HG03025 (cell line): Measurements from ENCODE around the gene NCOA7.
"Not testable (repeated sequence)": the region's sequence is repeated elsewhere in the genome, so short reads cannot be mapped to it uniquely, and the experiment has no call there.

Source experiments
- ATAC-seq: cut with Tn5 transposase; IDR thresholded peaks from one replicate; pipeline ENCODE4 v1.9.1; 2021; ENCODE audit warnings: mild to moderate bottlenecking, moderate library complexity; ENCODE audit not compliant: unreplicated experiment, low FRiP score

Gene NCOA7

DNA sequence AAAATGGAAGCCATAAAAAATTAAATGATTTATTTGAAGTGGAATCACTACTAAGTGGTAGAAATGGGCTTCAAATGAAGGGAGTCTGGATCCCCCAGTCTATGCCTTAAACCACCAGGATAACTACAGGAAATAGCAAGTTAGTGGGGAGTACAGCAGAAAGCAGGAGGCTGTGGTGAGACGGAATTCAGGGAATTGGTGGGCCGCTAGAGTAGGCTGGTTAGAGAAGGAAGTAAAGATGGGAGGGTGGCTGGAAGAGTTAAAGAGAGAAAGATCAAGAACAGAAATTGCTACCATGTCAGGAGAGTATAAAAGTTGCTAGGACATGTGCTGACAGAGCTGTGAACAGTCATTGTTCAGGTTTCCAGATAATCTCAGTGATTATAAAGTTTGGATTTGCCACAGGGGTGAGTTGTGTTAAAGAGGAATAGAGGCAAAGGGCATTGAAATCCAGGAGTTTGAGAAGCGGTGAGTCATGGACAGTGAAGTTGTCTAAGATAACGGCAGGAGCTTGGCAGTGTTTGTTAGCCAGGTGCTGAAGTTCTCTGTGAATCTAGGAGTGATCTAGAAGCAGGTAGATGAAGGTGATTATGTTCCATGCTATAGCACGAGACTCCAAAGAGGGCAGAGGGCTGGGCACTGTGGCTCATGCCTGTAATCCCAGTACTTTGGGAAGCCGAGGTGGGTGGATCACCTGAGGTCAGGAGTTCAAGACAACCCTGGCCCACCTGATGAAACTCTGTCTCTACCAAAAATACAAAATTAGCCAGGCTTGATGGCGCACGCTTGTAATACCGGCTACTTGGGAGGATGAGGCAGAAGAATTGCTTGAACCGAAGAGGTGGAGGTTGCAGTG lies 152.1 kb downstream of the NCOA7 start:
- no peak for ATAC-seq

DNA sequence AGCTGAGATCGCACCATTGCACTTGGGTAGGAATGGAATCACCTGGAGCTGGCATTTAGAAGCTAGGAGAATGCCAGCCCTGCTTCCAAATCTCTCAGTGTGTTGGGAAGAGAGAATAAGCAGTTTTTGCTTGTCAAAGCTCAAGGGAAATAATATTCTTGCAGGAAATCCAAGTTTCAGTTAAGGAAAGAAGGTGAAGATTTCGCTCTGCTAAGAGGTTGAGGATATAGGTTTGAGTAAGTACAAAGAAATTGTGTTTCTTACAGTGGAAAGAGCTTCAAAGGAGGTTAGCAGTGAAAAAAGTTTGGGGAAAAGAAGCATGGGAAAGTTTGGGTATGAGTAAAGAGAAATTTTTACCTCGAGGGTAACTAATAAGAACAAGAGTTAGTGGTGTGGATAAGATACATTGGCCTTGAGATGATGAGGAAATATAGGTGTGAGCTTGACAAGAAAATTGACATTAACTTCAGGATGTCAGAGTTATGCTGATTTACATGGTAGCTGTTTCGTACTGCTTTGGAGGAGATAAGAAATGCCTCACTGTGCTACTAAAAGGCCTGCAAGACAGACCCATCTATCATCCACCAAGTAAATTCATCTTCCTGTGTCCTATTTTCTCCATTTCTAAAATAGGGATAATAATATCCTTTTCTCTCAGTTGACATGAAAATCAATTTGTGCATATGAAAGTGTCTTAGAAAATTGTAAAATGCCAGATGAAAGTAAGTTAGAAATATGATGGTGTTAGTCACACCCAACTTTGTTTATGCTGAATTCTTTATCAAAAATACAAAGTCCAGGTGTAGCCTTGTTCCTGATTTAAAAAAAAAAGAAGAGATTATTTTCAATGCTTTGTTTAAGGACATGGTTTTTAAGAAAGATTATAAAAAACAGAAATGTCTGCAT lies 153.0 kb downstream of the NCOA7 start:
- no peak for ATAC-seq

- ATAC-seq = no peak
Observed at GRCh38 chr6:125944434-125944816, 153.7 kb downstream of the NCOA7 start.

- ATAC-seq = no peak
Observed at GRCh38 chr6:125944896-125945295, 154.1 kb downstream of the NCOA7 start.

DNA sequence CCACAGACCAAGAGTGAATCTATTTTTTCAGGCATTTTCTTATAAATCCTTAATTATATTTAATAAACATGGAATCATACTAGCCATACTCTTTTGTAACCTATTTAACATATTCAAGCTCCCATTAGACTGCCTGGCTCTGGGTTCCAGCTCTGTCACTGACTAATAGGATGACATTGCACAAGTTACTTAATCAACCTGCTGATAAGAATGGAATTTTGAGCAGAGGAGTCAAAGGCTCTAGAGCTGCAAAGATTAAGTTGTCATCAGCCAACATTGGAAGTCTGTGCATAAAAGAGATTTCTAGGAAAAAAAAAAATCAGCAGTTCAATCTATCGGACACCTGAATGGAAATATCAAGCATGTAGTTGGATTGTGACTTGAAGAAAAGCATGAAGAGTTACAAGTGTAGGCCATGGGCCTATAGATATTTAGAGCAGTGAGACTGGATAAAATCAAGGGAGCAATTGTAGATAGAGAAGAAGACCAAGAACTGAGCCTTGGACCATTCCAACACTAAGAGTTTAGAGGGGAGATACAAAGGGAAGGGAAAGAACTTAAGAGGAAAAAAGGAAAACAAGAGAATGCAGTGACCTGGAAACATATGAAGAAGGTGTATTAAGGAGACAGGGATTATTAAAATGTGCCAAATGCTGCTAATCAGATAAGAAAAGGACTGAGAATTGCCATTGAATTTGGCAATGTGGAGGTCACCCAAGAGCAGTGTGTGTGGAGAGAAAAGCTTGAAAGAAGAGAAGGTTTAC lies 154.8 kb downstream of the NCOA7 start:
- no peak for ATAC-seq

DNA sequence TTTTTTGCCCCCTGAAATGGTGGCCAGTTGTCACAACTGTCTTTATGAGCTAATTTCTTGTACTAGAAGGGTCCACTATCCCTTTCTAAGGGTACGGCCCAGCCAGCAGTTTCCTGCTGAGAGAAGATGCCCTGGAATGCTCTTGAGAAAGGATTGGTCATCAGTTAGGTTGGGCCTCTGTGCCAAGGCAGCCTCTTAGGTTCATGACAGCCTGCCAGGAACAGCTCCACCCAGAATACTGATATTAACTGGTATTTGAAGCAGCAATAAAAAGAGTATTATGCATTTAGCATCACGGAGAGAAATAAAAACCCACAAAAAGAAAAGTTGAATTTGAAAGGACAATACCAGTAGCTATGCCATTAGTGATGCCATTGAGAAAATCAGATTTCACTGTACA lies 156.9 kb downstream of the NCOA7 start:
- no peak for ATAC-seq

DNA sequence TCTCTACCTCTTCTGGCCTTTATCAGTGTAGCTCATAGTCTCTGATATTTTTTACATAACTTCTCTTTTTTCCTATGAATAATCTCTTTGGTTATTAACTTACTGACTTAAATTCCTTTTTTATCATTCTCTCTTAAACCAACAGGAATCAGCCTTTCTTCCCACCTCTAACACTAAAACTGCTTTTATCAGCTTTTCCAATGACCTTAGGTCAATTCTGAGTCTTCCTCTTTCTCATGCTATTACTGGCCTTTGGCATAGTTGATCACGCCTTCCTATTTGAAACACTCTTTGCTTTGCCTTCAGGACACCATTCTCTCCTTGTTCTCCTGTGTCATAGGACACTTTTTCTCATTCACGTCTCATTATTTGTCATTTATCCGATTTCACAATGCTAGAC lies 157.7 kb downstream of the NCOA7 start:
- no peak for ATAC-seq

DNA sequence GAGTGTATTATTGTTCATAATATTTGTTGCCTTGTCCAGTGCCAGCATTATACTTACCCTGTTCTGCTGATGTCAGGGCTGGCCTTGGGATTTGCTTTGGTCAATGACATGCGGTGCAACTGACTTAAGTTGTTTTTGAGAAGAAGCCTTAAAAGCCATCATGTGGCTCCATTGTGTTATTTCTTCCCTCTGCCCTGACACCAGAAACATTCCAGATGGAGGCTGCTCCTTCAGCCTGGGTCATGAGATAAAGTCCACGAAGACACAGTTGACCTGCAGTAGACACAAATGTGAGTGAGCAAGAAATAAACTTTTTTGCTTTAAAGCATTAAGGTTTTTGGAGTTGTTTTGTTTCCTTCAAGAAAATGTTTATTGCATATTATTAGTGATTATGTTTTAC lies 158.3 kb downstream of the NCOA7 start:
- no peak for ATAC-seq

DNA sequence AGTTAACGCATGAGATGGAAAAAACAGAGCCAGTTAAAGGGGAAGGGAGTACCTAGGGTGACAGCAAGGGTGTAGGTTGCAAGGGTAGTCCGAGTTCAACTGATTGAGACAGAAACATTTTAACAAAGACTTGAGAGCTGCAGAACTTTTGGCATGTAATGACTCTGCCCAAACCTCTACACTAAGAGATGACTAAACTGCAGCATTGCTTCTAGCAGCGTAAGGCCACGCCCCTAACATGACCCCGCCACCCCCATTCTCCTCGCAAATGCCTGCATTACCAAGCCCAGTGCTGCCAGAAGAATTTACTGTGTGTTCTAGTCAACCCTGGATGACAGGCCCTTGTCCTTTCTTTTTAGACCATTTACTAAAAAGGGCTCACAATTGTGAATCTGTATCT lies 159.5 kb downstream of the NCOA7 start:
- no peak for ATAC-seq

DNA sequence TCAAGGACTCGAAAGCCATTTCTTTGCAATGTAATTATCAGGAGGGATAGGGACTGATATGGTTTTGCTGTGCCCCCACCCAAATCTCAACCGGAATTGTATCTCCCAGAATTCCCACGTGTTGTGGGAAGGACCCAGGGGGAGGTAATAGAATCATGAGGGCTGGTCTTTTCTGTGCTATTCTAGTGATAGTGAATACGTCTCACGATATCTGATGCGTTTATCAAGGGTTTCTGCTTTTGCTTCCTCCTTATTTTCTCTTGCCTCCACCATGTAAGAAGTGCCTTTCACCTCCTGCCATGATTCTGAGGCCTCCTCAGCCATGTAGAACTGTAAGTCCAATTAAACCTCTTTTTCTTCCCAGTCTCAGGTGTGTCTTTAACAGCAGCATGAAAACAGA lies 160.0 kb downstream of the NCOA7 start:
- not testable (repeated sequence) for ATAC-seq

- no peak for ATAC-seq
Observed at GRCh38 chr6:125951323-125951722, 160.6 kb downstream of the NCOA7 start.

GRCh38 chr6:125952764-125953501 lies 162.2 kb downstream of the NCOA7 start:
- ATAC-seq = no peak

GRCh38 chr6:125953502-125953875 lies 162.7 kb downstream of the NCOA7 start:
- no peak for ATAC-seq

DNA sequence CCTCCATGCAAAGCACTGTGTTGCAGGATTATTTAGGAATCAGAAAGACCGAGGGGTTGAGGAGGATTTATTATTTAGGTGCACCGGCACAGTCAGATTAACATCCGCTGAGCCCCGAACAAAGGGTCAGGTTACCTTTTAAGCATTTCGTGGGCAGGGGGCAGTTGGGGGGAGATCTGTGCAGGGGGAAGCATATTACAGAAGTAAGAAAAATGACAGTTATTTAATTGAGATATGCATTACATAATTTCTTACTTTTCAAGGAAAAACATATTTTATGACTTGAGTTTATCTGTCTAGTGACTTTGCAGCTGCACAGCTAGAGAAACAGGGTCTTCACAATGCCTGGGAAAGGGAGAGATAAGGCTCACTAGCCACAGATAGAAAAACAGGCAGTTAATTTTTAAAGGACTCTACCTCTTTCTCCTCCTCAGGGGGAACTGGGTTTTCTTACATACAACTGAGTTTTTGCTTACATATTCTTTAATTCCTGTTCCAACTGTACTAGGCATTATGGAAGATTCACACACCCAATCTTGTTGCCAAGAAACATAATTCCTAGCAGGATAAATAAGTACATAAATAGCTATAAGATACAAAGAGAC lies 164.1 kb downstream of the NCOA7 start:
- no peak for ATAC-seq

- ATAC-seq = no peak
Observed at GRCh38 chr6:125955973-125956372, 165.2 kb downstream of the NCOA7 start.

DNA sequence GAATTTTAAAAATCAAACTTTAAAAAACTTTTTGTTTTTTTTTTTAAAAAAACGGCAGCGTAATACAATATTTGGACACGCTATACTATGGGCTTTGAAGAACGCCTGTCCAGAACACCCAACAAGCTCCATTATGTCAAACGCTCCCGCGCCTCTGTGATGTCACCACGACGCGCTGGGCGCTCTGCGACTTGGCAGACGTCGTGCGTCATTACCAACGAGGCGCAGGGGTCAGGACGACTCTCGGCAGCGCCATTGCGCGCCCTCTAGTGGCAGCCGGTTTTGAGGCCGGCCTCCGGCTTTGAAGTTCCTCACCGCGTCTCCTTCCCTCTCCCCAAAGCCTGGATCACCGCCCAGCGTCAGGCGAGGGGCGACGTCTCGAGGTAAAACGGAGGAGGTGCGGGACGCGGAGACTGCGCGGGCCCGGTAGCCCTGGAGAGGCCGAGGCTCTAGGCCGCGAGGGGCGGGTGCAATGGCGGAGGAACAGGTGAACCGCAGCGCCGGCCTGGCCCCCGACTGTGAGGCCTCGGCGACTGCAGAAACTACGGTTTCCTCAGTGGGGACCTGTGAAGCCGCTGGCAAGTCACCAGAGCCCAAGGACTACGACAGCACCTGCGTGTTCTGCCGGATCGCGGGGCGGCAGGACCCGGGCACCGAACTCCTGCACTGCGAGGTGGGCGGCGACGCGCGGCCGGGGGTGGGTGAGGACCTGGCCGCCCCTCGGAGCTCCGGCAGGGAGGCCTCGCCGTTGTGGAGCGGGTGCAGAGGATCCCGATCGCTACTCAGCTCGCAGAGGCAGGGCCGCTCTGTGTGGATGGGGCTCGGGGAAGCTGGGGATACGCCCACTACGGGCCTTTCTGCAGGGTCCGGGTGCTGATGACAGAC lies 166.0 kb downstream of the NCOA7 start, which contains the start of gene HINT3:
Gene HINT3, plus strand, starts transcription at position 265 of the 885 bp plus-strand sequence. Its CDS starts 208 bp downstream, at position 473.
- peak; percentile 92 for ATAC-seq

DNA sequence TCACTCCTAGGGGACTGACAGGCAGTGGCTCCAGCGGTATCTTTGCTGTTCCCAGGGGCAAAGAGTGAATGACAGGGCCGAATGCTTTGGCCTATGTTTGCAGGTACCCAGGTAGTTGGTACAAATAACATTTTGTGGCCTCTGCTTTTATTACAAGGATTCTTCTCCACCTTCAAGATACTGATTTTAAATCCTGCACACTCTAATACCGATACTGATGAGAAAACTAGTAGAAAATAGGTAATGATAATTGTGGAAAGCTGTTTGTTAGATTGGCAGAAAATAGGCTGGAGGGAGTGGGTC lies 166.6 kb downstream of the NCOA7 start:
- ATAC-seq = no peak

DNA sequence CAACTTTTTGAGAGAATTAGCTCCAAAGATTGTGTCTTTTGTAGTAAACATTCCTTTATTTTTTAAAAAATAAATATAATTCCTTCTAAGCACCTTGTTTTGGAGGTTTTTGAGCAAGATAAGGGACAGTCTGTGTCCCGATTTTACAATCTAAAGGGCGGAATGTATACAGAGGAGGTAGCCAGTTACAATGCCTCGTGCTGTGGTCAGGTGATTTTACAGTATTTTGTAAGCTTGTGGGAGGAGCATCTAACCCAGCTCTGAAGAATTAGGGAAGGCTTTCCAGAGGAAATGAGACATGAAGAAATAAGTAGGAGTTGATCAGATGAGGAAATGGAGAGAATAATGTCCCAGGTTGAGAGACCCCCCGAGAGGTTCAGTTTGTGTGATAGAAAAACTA lies 167.1 kb downstream of the NCOA7 start:
- ATAC-seq = no peak

- no peak for ATAC-seq
Observed at GRCh38 chr6:125959041-125959440, 168.3 kb downstream of the NCOA7 start.
